GM12891 (cell line): Measurements from ENCODE around the gene SLC25A26.

Experiments used
- POLR2AphosphoS5 ChIP-seq: IDR thresholded peaks from 2 replicates; pipeline ENCODE4 v1.6.1; 2011; ENCODE audit warnings: low read depth, low read length, control low read depth
- TAF1 ChIP-seq: IDR thresholded peaks from 2 replicates; pipeline ENCODE4 v1.6.1; 2011; ENCODE audit warnings: low read depth, low read length, control low read depth

GRCh38 chr3:66355997-66356396 is 135.2 kb downstream of the SLC25A26 start:
- TF ChIP-seq TAF1 (no peak), POLR2AphosphoS5 (no peak)
